Dendritic cell treated with granulocyte-macrophage colony-stimulating factor and Interleukin-4, amounts not matched to agents 40 ng/mL and 50 ng/mL, for 4 days (primary cell): ENCODE data around the gene NCK1.

ENCODE experiments used
- H3K27ac Mint-ChIP-seq: one replicate; pipeline ENCODE4 v1.8.0; 2022; ENCODE audit warnings: mild to moderate bottlenecking, mixed read lengths
- H3K27me3 Mint-ChIP-seq: one replicate; pipeline ENCODE4 v1.8.0; 2022; ENCODE audit warnings: mild to moderate bottlenecking, mixed read lengths
- H3K36me3 Mint-ChIP-seq: one replicate; pipeline ENCODE4 v1.8.0; 2022; ENCODE audit warnings: low read depth, mixed read lengths
- H3K4me1 Mint-ChIP-seq: one replicate; pipeline ENCODE4 v1.8.0; 2022; ENCODE audit warnings: low read depth, mixed read lengths
- H3K4me3 Mint-ChIP-seq: one replicate; pipeline ENCODE4 v1.8.0; 2022; ENCODE audit warnings: mild to moderate bottlenecking, moderate library complexity, mixed read lengths
- H3K9me3 Mint-ChIP-seq: one replicate; pipeline ENCODE4 v1.8.0; 2022; ENCODE audit warnings: mixed read lengths
- intact Hi-C: fragments of 100-400 bp; cut with micrococcal nuclease; formaldehyde crosslinking; loops from one replicate; pipeline ENCODE4 v1.15.0; 2022

The NCK1 gene

GRCh38 chr3:136861890-136862616 lies at the start of gene NCK1:
Gene NCK1, plus strand, starts transcription at chr3:136862208. Its CDS starts 65,794 bp downstream, at chr3:136928002.
- Mint-ChIP-seq H3K4me3 (peak within 1 kb of the TSS; percentile 97), H3K4me1 (peaks cover 46% of the 10 kb centered on the region), H3K9me3 (no peaks in the 10 kb centered on the region)

GRCh38 chr3:136817448-136817847 lies 44.6 kb upstream of the NCK1 start:
- intact Hi-C loops = no loop called here
- Mint-ChIP-seq H3K4me3 (no peak overlapping the region), H3K27ac (no peak overlapping the region), H3K27me3 (peaks cover 53% of the 10 kb centered on the region), H3K9me3 (peaks cover 1% of the 10 kb centered on the region), H3K36me3 (no peaks in the 10 kb centered on the region), H3K4me1 (peaks cover 19% of the 10 kb centered on the region)

More at GRCh38 chr3:136861890-136862616, at the start of gene NCK1:
- peaks cover 34% of the 10 kb centered on the region for H3K36me3 Mint-ChIP-seq
- intact Hi-C loops = loop anchor here (1.0 to 10.0 kb wide), 4 partner anchors 40 to 667 kb away; partner anchors contain the start of genes MSL2 and STAG1
- H3K27me3 Mint-ChIP-seq = no peaks in the 10 kb centered on the region
- H3K27ac Mint-ChIP-seq = peak within 1 kb of the TSS; percentile 98

GRCh38 chr3:136818191-136818768 lies 43.7 kb upstream of the NCK1 start:
- Mint-ChIP-seq H3K9me3 (peaks cover 8% of the 10 kb centered on the region), H3K36me3 (no peaks in the 10 kb centered on the region), H3K27ac (no peak overlapping the region), H3K27me3 (peaks cover 57% of the 10 kb centered on the region), H3K4me1 (peaks cover 19% of the 10 kb centered on the region), H3K4me3 (peak overlapping the region; percentile 86)
- intact Hi-C loops = no loop called here

- peaks cover 58% of the 10 kb centered on the region for H3K27me3 Mint-ChIP-seq
- intact Hi-C loops = no loop called here
- H3K4me3 Mint-ChIP-seq = peak within 1 kb of the TSS; percentile 86
- H3K4me1 Mint-ChIP-seq = peaks cover 19% of the 10 kb centered on the region
- no peaks in the 10 kb centered on the region for H3K36me3 Mint-ChIP-seq
- H3K27ac Mint-ChIP-seq = no peak within 1 kb of the TSS
- H3K9me3 Mint-ChIP-seq = peaks cover 8% of the 10 kb centered on the region
Measured at GRCh38 chr3:136818769-136819391, 43.1 kb upstream of the NCK1 start, which contains the start of gene SLC35G2. Gene SLC35G2, plus strand, starts transcription at chr3:136819126. Its CDS starts 35,335 bp downstream, at chr3:136854461.

GRCh38 chr3:136819392-136819730 lies 42.6 kb upstream of the NCK1 start:
- Mint-ChIP-seq H3K27me3 (peaks cover 58% of the 10 kb centered on the region), H3K36me3 (no peaks in the 10 kb centered on the region), H3K4me1 (peaks cover 19% of the 10 kb centered on the region), H3K9me3 (peaks cover 8% of the 10 kb centered on the region), H3K4me3 (peak overlapping the region; percentile 86), H3K27ac (no peak overlapping the region)
- intact Hi-C loops = no loop called here

GRCh38 chr3:136819731-136820679 lies 42.0 kb upstream of the NCK1 start:
- Mint-ChIP-seq H3K4me3 (peak overlapping the region; percentile 86), H3K27ac (no peak overlapping the region), H3K27me3 (peaks cover 58% of the 10 kb centered on the region), H3K36me3 (no peaks in the 10 kb centered on the region), H3K9me3 (peaks cover 8% of the 10 kb centered on the region), H3K4me1 (peaks cover 19% of the 10 kb centered on the region)
- intact Hi-C loops = no loop called here

GRCh38 chr3:136831461-136831860 lies 30.5 kb upstream of the NCK1 start:
- Mint-ChIP-seq H3K36me3 (no peaks in the 10 kb centered on the region), H3K27ac (no peak overlapping the region), H3K9me3 (no peaks in the 10 kb centered on the region), H3K4me3 (no peak overlapping the region), H3K4me1 (peaks cover 18% of the 10 kb centered on the region), H3K27me3 (no peaks in the 10 kb centered on the region)
- intact Hi-C loops = no loop called here

GRCh38 chr3:136835089-136835812 lies 26.8 kb upstream of the NCK1 start:
- H3K9me3 Mint-ChIP-seq = no peaks in the 10 kb centered on the region
- no peaks in the 10 kb centered on the region for H3K27me3 Mint-ChIP-seq
- H3K4me1 Mint-ChIP-seq = peaks cover 35% of the 10 kb centered on the region
- intact Hi-C loops = no loop called here
- peaks cover 10% of the 10 kb centered on the region for H3K36me3 Mint-ChIP-seq
- H3K27ac Mint-ChIP-seq = no peak overlapping the region
- no peak overlapping the region for H3K4me3 Mint-ChIP-seq

GRCh38 chr3:136835813-136836510 lies 26.0 kb upstream of the NCK1 start:
- Mint-ChIP-seq H3K9me3 (no peaks in the 10 kb centered on the region), H3K4me1 (peaks cover 39% of the 10 kb centered on the region), H3K27me3 (no peaks in the 10 kb centered on the region), H3K4me3 (no peak overlapping the region), H3K36me3 (peaks cover 10% of the 10 kb centered on the region), H3K27ac (no peak overlapping the region)
- intact Hi-C loops = no loop called here

GRCh38 chr3:136836511-136837156 lies 25.4 kb upstream of the NCK1 start:
- Mint-ChIP-seq H3K4me3 (no peak overlapping the region), H3K4me1 (peaks cover 39% of the 10 kb centered on the region), H3K36me3 (peaks cover 10% of the 10 kb centered on the region), H3K27ac (no peak overlapping the region), H3K27me3 (no peaks in the 10 kb centered on the region), H3K9me3 (no peaks in the 10 kb centered on the region)
- intact Hi-C loops = no loop called here

GRCh38 chr3:136838641-136839555 lies 23.1 kb upstream of the NCK1 start:
- Mint-ChIP-seq H3K9me3 (no peaks in the 10 kb centered on the region), H3K4me3 (no peak overlapping the region), H3K4me1 (peaks cover 39% of the 10 kb centered on the region), H3K27ac (no peak overlapping the region), H3K36me3 (peaks cover 28% of the 10 kb centered on the region), H3K27me3 (no peaks in the 10 kb centered on the region)
- intact Hi-C loops = no loop called here
